Mesothelial cell of epicardium (in vitro differentiated cells): ENCODE data around the gene LYZL1. TPM values are rescaled to one million over a fixed set of nuclear protein-coding genes. Genes with fewer than 3 reads are reported as not detected.

Experiments
- DNase-seq, 2 experiments: peaks; one replicate each; pipeline ENCODE4 v3.0.0; 2021; ENCODE audit warnings: low spot score in 2 of 2; ENCODE audit not compliant: unreplicated experiment in 2 of 2
- H3K27ac Mint-ChIP-seq: 2 replicates; pipeline ENCODE4 v1.8.0; 2021; ENCODE audit warnings: mixed read lengths
- H3K27me3 Mint-ChIP-seq: 2 replicates; pipeline ENCODE4 v1.8.0; 2021; ENCODE audit warnings: low read depth, mixed read lengths
- H3K36me3 Mint-ChIP-seq: 2 replicates; pipeline ENCODE4 v1.8.0; 2021; ENCODE audit warnings: mixed read lengths
- H3K4me1 Mint-ChIP-seq: 2 replicates; pipeline ENCODE4 v1.8.0; 2021; ENCODE audit warnings: mixed read lengths
- H3K4me3 Mint-ChIP-seq: 2 replicates; pipeline ENCODE4 v1.8.0; 2021; ENCODE audit warnings: mild to moderate bottlenecking, moderate library complexity, mixed read lengths
- H3K9me3 Mint-ChIP-seq: 2 replicates; pipeline ENCODE4 v1.8.0; 2021; ENCODE audit warnings: mixed read lengths
- CTCF ChIP-seq: fragments of 200-600 bp; sonication (generic); IDR thresholded peaks from one replicate; pipeline ENCODE4 v1.5.0; 2021; ENCODE audit warnings: antibody characterized with exemption; ENCODE audit not compliant: unreplicated experiment
- total RNA-seq: library from RNA; stranded (reverse); gene quantifications from 3 replicates; pipeline ENCODE4 v1.2.1, GENCODE V29; 2021

The LYZL1 gene
- total RNA-seq, 1 donor from 2014 or later, result not detected

- Mint-ChIP-seq H3K4me3 (no peak overlapping the region), H3K9me3 (peaks cover 31% of the 10 kb centered on the region), H3K27ac (no peak overlapping the region), H3K27me3 (no peaks in the 10 kb centered on the region), H3K4me1 (peaks cover 7% of the 10 kb centered on the region), H3K36me3 (peaks cover 8% of the 10 kb centered on the region)
- no peak for TF ChIP-seq CTCF
- no peak for DNase-seq
These were observed 55.4 kb downstream of the LYZL1 start for GRCh38 chr10:29344073-29344820.

DNA sequence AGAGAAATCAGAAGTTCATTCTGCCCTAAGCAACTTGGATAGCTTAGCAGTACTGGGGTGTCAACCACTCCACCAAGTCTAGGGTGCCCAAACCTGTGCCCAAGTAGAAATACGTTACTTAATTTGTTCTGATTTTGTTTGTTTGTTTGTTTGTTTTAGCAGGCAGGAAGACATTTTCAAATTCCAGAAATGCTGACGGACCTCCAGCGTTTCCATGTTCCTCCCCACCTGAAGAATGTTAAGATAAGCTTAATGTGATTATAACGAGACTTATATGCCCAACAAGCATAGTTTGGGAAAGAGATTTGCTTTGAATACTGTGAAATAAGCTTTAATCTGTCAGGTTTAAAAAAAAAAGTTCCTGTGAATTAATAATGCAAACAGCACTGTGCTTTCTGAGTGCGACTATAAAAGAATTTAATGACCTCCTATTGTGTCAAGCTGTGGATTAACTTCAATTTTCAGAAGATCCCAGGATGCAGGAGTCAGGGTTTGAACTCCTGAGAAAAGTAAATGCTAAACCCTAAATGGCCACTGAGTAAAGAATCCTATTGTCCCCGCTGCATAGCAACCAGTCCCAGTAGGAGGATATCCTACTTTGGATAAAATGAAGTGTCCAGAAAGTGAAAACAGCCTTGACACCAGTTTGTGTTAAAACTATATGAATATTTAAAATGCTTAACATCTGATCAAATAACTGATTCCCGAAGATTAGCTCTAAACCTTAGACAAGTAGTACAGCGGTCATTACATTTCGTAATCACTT is 56.5 kb downstream of the LYZL1 start:
- no peak overlapping the region for H3K4me3 Mint-ChIP-seq
- peaks cover 7% of the 10 kb centered on the region for H3K4me1 Mint-ChIP-seq
- no peaks in the 10 kb centered on the region for H3K27me3 Mint-ChIP-seq
- H3K9me3 Mint-ChIP-seq, result peaks cover 32% of the 10 kb centered on the region
- H3K27ac Mint-ChIP-seq, result no peak overlapping the region
- H3K36me3 Mint-ChIP-seq, result peaks cover 8% of the 10 kb centered on the region
- DNase-seq, result no peak
- TF ChIP-seq CTCF, result no peak

GRCh38 chr10:29345910-29346209 is 57.0 kb downstream of the LYZL1 start:
- Mint-ChIP-seq H3K4me3 (no peak overlapping the region), H3K27ac (no peak overlapping the region)

DNA sequence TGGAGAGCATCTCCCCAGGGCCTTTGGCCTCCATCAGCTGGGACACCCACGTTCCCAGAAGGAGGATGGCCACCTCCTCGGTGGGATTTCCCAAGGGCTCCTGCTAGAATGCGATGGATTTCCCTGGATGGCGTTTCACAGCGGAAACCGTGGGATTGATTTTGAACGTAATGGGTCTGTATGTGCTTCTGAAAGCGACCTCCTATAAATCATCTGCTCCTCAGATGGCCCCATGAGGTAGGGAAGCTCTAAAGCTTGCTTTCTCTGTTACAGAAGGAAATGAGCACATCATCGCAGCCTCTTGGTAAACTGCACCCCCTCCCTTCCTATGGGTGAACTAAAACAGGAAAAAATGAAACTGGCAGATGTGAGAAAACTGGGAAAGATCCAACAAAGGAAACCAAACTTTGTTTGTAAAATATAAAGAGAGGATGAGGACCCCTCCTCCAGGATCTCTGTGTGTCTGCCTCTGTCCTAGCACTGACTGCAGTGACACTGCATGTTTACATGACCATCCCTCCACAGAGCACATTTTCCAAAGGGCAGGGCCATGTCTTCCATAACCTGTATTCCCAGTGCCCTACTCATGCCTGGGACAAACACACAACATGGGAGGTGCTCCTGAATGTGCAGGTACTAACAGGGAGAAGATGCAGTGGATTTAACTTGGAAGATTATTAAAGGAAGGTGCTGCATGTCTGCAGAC is 57.6 kb downstream of the LYZL1 start:
- Mint-ChIP-seq H3K4me1 (peaks cover 7% of the 10 kb centered on the region), H3K27ac (no peak overlapping the region), H3K9me3 (peaks cover 24% of the 10 kb centered on the region), H3K4me3 (no peak overlapping the region), H3K36me3 (peaks cover 8% of the 10 kb centered on the region), H3K27me3 (no peaks in the 10 kb centered on the region)
- DNase-seq, result no peak
- TF ChIP-seq CTCF, result no peak

More at GRCh38 chr10:29345910-29346209, 57.0 kb downstream of the LYZL1 start:
- no peak for TF ChIP-seq CTCF
- no peak for DNase-seq
- Mint-ChIP-seq H3K36me3 (peaks cover 8% of the 10 kb centered on the region), H3K27me3 (no peaks in the 10 kb centered on the region), H3K9me3 (peaks cover 29% of the 10 kb centered on the region), H3K4me1 (peaks cover 7% of the 10 kb centered on the region)

GRCh38 chr10:29348836-29349235 is 60.0 kb downstream of the LYZL1 start:
- Mint-ChIP-seq H3K4me1 (peaks cover 11% of the 10 kb centered on the region), H3K4me3 (no peak overlapping the region), H3K27ac (no peak overlapping the region), H3K9me3 (peaks cover 4% of the 10 kb centered on the region), H3K36me3 (no peaks in the 10 kb centered on the region), H3K27me3 (no peaks in the 10 kb centered on the region)
- no peak for TF ChIP-seq CTCF
- DNase-seq, result no peak
